GM21576 (cell line): Measurements from ENCODE around the gene SIX5.
"Not testable (repeated sequence)": the region's sequence is repeated elsewhere in the genome, so short reads cannot be mapped to it uniquely, and the experiment has no call there.

Experiments
- ATAC-seq: cut with Tn5 transposase; IDR thresholded peaks from one replicate; pipeline ENCODE4 v1.9.1; 2021; ENCODE audit warnings: mild to moderate bottlenecking, moderate library complexity; ENCODE audit not compliant: unreplicated experiment

SIX5 gene

DNA sequence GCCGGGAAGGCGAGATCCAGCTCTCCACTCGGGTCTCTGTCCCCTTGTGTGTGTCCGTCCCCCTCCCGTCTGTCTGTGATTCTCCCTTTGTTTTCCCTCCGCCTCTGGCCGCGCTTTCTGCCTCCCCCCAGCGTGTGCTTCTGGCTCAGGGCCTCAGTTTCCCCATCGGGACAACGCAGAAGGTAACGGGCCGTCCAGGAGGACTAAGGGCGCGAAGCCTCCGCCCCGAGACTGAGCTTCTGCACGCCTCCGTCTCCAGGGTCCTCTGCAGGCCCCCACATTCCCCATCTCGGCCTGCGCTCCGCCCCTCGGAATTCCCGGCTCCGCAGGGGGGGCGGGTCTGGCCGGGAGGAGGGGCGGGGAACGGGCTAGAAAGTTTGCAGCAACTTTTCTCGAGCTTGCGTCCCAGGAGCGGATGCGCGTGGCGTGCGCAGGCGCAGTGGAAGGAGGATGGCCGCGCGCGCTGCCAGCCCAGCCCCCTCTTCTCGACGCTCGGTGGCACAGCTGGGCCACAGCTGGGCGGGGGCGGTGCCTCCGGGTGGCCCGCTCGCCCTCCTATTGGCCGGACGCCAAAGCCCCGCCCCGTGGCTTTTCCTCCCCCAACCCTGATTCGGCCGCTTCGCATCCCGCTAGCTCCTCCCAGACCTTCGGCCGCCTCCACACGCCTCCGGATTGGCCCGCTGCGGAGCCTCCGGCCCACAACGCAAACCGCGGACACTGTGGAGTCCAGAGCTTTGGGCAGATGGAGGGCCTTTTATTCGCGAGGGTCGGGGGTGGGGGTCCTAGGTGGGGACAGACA is at the start of gene SIX5:
TSS of gene SIX5 (minus strand) at position 269 of the 799 bp plus-strand sequence. CDS start 408 bp downstream, outside the sequence.
- peak; percentile 50 for ATAC-seq

- ATAC-seq = no peak
Observed at GRCh38 chr19:45817725-45818301, 48.8 kb upstream of the SIX5 start.

GRCh38 chr19:45817010-45817724 is 48.1 kb upstream of the SIX5 start:
- peak; percentile 77 for ATAC-seq

DNA sequence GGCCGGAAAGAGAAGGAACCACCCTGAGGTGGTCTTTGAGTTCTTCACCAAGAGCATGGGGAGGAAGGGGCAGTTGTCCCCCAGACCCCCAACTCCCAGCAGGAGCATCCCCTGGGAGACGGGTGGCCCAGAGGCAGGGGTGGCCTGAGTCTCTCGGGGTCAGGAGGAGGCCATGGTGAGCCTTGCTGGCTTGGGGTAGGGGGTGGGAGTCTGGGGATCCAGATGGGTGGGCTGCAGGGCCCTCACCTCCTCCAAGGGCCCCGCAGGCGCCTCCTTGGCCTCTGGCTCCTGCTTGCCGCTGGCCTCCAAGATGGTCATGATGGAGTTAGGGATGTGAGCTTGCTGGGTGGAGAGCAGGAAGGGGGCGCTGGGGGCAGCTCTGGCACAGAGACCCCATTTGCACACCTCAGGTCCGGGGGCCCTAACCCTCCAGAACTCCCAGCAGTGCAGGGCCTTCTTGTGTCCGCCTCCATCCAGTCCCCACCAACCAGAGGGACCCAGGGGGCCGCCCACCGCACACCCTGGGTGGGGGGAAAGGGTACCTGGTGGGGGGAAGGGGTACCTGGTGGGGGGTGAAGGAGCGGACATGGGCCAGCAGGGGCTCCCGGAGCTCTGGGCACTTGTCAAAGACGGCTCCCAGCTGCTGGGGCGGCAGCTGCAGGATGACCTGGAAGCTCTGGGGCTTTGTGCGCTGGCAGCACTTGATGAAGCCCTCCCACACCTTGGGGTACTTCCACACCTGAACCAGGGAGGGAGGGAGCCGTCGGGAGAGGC is 47.4 kb upstream of the SIX5 start:
- ATAC-seq = no peak

DNA sequence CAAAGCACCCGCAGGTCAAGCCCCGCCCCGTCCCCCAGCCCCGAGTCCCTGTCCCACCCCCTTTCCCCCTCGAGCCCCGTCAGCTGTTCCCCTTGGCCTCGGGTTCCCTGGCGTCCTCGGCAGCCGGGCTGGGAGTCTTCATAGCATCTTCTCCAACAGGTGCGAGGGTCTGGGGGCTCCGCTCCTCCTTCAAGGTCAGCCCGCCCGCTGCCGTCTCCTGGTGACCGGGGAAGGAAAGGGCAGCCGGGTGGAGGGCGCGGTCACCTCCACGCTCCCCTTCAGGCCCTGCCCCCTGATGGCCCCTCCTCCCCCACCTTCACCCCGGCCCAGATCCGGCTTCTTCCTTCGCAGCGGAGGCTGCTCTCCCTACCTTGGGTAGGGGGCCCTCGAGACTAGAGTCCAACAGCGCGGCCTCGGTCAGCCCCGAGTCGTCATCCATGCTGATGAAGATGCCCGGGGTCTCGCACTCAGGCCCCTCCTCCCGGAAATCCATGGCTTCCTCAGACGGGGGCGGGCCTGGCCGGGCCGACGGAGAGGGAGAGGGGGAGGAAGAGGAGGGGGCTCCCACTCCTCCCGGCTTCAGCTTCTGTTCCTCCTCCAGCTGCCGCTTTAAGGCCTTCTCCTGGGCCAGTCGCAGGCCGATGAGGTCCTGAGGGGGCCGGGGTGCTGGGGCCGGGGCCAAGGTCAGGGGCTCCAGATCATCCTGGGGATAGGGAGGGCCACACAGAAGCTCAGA is 46.6 kb upstream of the SIX5 start:
- ATAC-seq = no peak

DNA sequence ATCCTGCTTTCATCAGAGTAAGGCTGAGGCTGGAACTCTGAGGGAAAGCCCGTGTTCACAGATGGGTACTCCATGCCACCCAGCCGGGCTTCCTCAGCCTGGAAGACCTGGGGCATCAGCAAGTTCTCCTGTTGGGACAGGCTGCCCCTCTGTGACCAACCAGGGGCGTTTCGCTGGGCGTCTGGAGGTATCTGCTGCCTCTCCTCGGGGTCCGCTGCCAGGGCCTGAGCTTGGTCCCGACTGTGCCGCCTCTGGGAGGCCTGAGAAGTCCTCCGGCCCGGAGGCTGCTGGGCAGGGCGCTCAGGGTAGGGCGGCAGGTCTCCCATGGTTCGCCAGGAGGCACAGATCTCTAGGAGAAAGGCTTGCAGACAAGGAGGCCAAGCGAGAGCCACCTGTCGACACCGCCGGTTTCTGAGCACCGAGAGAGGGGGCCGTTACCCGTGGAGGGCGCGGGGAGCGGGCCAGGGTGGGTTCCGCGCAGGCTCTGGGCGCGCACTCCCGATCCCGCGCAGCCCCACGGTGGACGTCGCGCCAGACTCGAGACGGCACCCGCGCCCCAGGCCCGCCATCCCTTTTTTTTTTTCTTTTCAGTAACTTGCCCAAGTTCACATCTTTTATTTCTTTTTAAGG is 45.9 kb upstream of the SIX5 start, which contains the start of gene RSPH6A:
TSS of gene RSPH6A (minus strand) at position 458 of the 630 bp plus-strand sequence. CDS start at position 326, 132 bp downstream.
- ATAC-seq = no peak

DNA sequence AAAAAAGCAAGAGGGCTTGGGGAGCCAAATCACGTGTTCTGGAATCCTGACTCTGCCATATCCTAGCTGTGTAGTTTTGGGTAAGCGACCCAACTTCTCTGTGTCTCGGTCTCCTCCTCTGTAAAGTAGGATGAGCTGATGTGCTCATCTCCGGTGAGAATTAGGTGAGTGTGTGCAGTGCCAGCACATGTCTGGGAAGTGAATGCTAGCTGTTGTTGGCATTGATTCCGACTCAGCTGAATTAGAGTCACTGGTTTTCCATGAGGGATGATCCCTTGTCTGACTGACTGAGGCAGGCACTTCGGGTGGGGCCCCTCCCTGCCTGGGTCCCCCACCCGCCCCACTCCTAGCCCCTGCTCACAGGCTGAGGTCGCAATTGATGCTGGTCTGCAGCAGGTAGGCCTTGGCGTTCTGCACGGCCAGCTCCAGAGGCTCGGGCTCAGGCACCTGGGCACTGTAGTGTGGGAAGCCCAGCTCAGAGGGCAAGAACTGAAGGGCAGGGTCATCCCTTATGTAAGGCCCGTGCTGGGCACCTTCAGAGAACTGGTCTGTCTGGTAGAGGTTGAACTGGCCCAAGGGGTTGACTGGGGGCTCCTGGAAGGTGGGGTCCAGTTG is 45.2 kb upstream of the SIX5 start:
- no peak for ATAC-seq

- no peak for ATAC-seq
Observed at GRCh38 chr19:45812297-45812696, 43.2 kb upstream of the SIX5 start.

DNA sequence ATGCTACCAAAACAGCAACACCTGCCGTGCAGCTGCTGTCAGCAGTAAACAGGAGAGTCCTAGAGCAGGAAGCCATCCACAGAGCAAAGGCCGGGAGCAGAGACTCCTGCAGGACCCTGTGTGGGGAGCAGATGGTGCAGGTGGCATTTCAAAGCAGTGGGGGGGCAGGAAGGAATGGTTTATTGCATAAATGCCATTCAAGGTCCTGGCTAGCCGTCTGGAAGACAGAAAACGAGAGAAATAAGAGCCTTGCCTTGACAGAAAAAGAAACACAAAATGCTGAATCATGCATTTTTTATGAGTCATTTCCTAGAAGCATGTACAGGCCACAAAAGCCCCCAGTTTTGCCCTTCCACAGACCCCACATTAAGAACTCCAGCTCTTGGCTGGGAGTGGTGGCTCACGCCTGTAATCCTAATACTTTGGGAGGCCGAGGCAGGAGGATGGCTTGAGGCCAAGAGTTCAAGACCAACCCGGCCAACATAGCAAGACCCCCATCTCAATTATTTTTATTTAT is 40.6 kb upstream of the SIX5 start:
- ATAC-seq = no peak

DNA sequence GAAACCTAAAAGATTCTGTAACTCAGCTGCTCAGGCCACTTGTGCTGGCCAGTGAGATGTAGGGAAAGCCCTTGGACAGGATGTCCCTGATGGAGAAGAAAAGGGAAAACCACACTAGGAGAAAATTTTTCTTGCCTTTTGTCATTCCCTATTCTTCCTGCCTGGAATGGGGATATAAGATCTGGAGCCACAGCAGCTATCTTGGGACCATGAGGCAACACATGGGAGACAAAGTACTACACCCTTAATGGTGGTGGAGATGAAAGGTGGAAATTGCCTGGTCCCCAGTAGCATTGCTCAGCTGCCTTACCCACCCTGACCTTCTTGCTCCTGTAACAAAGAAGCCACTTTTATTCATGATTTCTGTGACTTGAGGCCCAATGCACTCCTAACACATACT is 36.7 kb upstream of the SIX5 start:
- no peak for ATAC-seq

DNA sequence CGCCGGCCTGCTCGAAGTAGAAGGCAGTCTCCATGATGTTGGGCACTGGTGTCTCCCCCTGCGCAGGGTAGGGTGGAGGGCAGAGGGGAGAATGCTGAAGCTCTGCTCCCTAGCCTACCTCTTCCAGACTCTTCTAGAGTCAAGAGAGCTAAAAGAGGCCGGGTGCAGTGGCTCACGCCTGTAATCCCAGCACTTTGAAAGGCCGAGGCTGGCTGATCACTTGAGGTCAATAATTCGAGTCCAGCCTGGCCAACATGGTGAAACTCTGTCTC is 35.8 kb upstream of the SIX5 start:
- ATAC-seq = no peak

DNA sequence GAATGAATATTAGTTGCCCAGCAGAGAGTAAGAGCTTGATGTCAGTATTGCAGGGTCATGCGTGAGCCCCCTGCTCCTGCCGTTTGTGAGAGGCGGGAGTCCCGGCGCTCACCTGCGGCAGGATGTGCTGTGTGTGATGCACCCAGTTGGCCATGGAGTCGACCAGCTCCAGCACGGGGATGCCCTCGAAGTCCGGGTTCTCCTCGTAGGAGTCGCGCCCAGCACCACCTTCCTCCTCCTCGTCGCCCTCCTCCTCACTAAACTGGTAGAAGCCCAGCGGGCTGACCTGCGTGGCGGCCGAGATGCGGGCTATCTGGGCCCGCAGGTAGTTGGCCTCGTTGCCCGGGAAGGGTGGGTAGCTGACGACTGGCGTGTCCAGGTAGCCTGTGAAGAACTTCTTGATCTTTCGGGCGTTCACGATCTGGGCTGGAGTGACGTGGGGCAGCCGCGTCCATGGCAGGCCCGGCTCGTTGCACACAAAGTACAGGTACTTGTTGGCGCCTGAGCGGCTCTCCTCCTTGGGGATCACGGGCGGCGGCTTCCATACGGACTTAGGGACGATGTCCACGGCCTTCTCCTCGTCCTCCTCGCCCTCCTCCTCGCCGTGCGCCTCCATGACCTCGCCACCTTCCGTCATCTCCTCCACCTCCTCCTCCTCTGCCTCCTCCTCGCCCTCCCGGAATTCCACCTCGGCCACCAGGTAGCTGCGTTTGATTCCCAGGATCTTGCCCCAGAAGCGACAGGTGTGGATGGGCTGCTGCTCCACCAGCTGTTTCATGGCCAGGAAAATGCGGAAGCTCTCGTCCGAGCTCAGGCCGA is 35.3 kb upstream of the SIX5 start:
- ATAC-seq = no peak

DNA sequence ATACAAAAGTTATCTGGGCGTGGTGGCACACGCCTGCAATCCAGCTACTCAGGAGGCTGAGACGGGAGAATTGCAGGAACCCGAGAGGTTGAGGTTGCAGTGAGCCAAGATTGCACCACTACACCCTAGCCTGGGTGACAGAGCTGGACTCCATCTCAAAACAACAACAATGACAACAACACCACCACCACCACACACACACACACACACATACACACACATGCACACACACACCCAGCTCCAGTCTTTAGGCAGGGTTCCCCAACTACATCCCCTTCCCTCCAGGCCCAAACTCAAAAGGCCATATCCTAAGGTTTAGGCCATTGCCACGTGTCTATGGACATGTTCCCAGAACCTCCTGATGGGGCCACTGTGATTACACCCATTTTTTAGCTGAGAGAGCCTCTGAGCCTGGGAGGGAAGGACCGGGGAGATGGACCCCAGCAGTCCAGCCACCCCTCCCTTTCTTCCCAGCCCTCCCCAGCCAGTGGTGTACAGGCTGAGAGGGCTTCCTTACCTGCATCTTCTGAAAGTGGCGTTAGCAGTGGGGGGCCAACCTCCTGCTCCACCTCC is 32.6 kb upstream of the SIX5 start:
- no peak for ATAC-seq

- ATAC-seq = no peak
Observed at GRCh38 chr19:45800070-45800553, 31.1 kb upstream of the SIX5 start.

- not testable (repeated sequence) for ATAC-seq
Observed at GRCh38 chr19:45799541-45799940, 30.5 kb upstream of the SIX5 start.

DNA sequence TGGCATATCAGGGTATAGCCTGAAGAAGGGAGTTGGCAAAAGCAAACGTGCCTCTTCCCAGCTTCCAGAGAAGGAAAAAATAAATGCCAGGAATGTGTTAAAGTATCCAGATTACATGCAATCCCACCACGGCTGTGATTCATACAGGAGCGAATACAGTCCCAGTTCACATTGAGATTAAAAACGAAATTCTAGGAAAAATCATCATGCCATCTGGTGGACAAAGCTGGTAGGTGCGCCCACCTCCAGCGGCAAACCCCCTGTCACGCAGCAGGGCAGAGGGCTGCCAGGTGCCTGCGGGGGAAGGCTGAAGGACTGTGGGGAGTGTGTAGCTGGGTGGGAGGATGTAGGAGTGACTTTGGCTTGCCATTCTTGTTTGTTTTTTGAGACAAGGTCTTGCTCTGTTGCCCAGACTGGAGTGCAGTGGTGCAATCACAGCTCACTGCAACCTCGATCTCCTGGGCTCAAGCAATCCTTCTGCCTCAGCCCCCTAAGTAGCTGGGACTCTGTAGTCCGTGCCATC is 30.0 kb upstream of the SIX5 start:
- no peak for ATAC-seq

DNA sequence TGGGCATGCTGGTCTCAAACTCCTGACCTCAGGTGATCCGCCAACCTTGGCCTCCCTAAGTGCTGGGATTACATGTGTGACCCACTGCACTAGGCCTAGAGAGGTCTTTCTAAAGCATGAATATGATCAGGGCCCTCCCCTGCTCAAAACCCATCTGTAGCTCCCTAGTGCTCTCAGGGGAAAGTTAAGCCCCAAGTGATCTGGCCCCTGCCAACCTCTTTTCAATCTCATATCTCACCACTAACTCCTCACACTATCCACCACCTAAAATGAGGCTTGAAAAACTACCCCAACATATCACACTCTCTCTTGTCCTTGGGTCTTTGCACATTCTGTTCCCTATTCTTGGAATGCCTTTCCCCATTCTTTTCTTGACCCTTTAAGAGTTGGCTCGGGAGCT is 25.6 kb upstream of the SIX5 start:
- ATAC-seq = no peak

GRCh38 chr19:45793876-45794275 is 24.8 kb upstream of the SIX5 start:
- ATAC-seq = no peak
